MM.1S (cell line): ENCODE measurements around the gene ANXA9.

ENCODE experiments used
- DNase-seq: peaks from one replicate; pipeline ENCODE4 v3.0.0-alpha.2; 2015
- H2AFZ ChIP-seq: fragments of 300-600 bp; sonication (generic); 2 replicates; pipeline ENCODE4 v1.6.0; 2016; ENCODE audit warnings: antibody characterized with exemption, low read length
- H3F3A ChIP-seq: fragments of 300-600 bp; sonication (generic); 2 replicates; pipeline ENCODE4 v1.6.1; 2016; ENCODE audit warnings: mild to moderate bottlenecking, antibody characterized with exemption, low read length, moderate library complexity, mixed read lengths; ENCODE audit not compliant: insufficient read depth
- H3K27ac ChIP-seq: fragments of 300-600 bp; sonication (generic); 2 replicates; pipeline ENCODE4 v1.5.1; 2016; ENCODE audit warnings: mild to moderate bottlenecking, low read length
- H3K27me3 ChIP-seq: fragments of 300-600 bp; sonication (generic); replicated peaks from 2 replicates; pipeline ENCODE4 v1.6.0; 2016; ENCODE audit warnings: low read length; ENCODE audit not compliant: insufficient read depth
- H3K36me3 ChIP-seq: fragments of 300-600 bp; sonication (generic); replicated peaks from 2 replicates; pipeline ENCODE4 v1.6.1; 2016; ENCODE audit warnings: mild to moderate bottlenecking, low read length, mixed read lengths; ENCODE audit not compliant: insufficient read depth
- H3K4me1 ChIP-seq: fragments of 300-600 bp; sonication (generic); 2 replicates; pipeline ENCODE4 v1.6.1; 2016; ENCODE audit warnings: low read length, mixed read lengths
- H3K4me2 ChIP-seq: fragments of 300-600 bp; sonication (generic); 2 replicates; pipeline ENCODE4 v1.6.0; 2016; ENCODE audit warnings: low read depth, low read length
- H3K4me3 ChIP-seq: fragments of 300-600 bp; sonication (generic); 2 replicates; pipeline ENCODE4 v1.5.1; 2016; ENCODE audit warnings: low read length, mixed read lengths
- H3K79me2 ChIP-seq: fragments of 300-600 bp; sonication (generic); 2 replicates; pipeline ENCODE4 v1.6.1; 2016; ENCODE audit warnings: mixed run types, low read length, mixed read lengths
- H3K9ac ChIP-seq: fragments of 300-600 bp; sonication (generic); 2 replicates; pipeline ENCODE4 v1.6.1; 2016; ENCODE audit warnings: low read length, mixed read lengths
- H3K9me2 ChIP-seq: fragments of 300-600 bp; sonication (generic); replicated peaks from 2 replicates; pipeline ENCODE4 v1.6.1; 2016; ENCODE audit warnings: mild to moderate bottlenecking, low read length, mixed read lengths; ENCODE audit not compliant: insufficient read depth
- H3K9me3 ChIP-seq: fragments of 300-600 bp; sonication (generic); replicated peaks from 2 replicates; pipeline ENCODE4 v1.6.1; 2016; ENCODE audit warnings: mild to moderate bottlenecking, low read length, mixed read lengths; ENCODE audit not compliant: insufficient read depth
- H4K20me1 ChIP-seq: fragments of 300-600 bp; sonication (generic); 2 replicates; pipeline ENCODE4 v1.6.1; 2016; ENCODE audit warnings: mild to moderate bottlenecking, low read length, moderate library complexity, mixed read lengths; ENCODE audit not compliant: insufficient read depth
- CTCF ChIP-seq: fragments of 300-600 bp; sonication (generic); IDR thresholded peaks from 2 replicates; pipeline ENCODE4 v1.5.1; 2016; ENCODE audit warnings: antibody characterized with exemption, low read length, mixed read lengths
- EZH2 ChIP-seq: fragments of 300-600 bp; sonication (generic); optimal IDR thresholded peaks from 2 replicates; pipeline ENCODE3; 2017; ENCODE audit warnings: low read depth, mild to moderate bottlenecking, antibody characterized with exemption, low read length, mixed read lengths
- EZH2phosphoT487 ChIP-seq: fragments of 300-600 bp; sonication (generic); IDR thresholded peaks from 2 replicates; pipeline ENCODE4 v1.6.1; 2018; ENCODE audit warnings: antibody characterized with exemption, low read length

The ANXA9 gene

GRCh38 chr1:150987924-150988323, 5.8 kb downstream of the ANXA9 start:
- no peaks in the 10 kb centered on the region for H3F3A ChIP-seq
- H3K36me3 ChIP-seq, result no peaks in the 10 kb centered on the region
- H3K79me2 ChIP-seq, result no peaks in the 10 kb centered on the region
- no peak overlapping the region for H3K4me2 ChIP-seq
- H3K9me3 ChIP-seq, result no peaks in the 10 kb centered on the region
- H3K9ac ChIP-seq, result no peak overlapping the region
- no peak overlapping the region for H3K27ac ChIP-seq
- no peaks in the 10 kb centered on the region for H3K9me2 ChIP-seq
- TF ChIP-seq EZH2 (no peak), EZH2phosphoT487 (no peak), CTCF (no peak)
- no peaks in the 10 kb centered on the region for H3K4me1 ChIP-seq
- no peak overlapping the region for H3K4me3 ChIP-seq
- H3K27me3 ChIP-seq, result no peaks in the 10 kb centered on the region
- H2AFZ ChIP-seq, result no peak overlapping the region
- DNase-seq, result no peak
- H4K20me1 ChIP-seq, result no peaks in the 10 kb centered on the region

- H3K27ac ChIP-seq, result no peak overlapping the region
- H3K27me3 ChIP-seq, result no peaks in the 10 kb centered on the region
- peaks cover 5% of the 10 kb centered on the region for H3K4me1 ChIP-seq
- no peaks in the 10 kb centered on the region for H3K79me2 ChIP-seq
- no peaks in the 10 kb centered on the region for H3F3A ChIP-seq
- H4K20me1 ChIP-seq, result no peaks in the 10 kb centered on the region
- TF ChIP-seq CTCF (no peak), EZH2 (no peak), EZH2phosphoT487 (no peak)
- H3K4me3 ChIP-seq, result no peak overlapping the region
- no peak overlapping the region for H3K9ac ChIP-seq
- H3K4me2 ChIP-seq, result no peak overlapping the region
- H3K9me3 ChIP-seq, result no peaks in the 10 kb centered on the region
- no peaks in the 10 kb centered on the region for H3K36me3 ChIP-seq
- no peak for DNase-seq
- no peaks in the 10 kb centered on the region for H3K9me2 ChIP-seq
- H2AFZ ChIP-seq, result no peak overlapping the region
Observed at GRCh38 chr1:150992626-150993025, 10.5 kb downstream of the ANXA9 start.

- no peak for DNase-seq
- no peaks in the 10 kb centered on the region for H3K27me3 ChIP-seq
- H3K4me2 ChIP-seq, result no peak overlapping the region
- TF ChIP-seq CTCF (no peak), EZH2phosphoT487 (no peak), EZH2 (no peak)
- H3K4me3 ChIP-seq, result no peak overlapping the region
- no peaks in the 10 kb centered on the region for H3K79me2 ChIP-seq
- H3K27ac ChIP-seq, result no peak overlapping the region
- no peak overlapping the region for H2AFZ ChIP-seq
- H3K9ac ChIP-seq, result no peak overlapping the region
- H3K9me3 ChIP-seq, result no peaks in the 10 kb centered on the region
- no peaks in the 10 kb centered on the region for H3F3A ChIP-seq
- no peaks in the 10 kb centered on the region for H4K20me1 ChIP-seq
- peaks cover 5% of the 10 kb centered on the region for H3K4me1 ChIP-seq
- no peaks in the 10 kb centered on the region for H3K9me2 ChIP-seq
- H3K36me3 ChIP-seq, result no peaks in the 10 kb centered on the region
Observed at GRCh38 chr1:150994248-150994647, 12.2 kb downstream of the ANXA9 start.
